Measurements from ENCODE around the gene UGCG.

Gene UGCG

DNA sequence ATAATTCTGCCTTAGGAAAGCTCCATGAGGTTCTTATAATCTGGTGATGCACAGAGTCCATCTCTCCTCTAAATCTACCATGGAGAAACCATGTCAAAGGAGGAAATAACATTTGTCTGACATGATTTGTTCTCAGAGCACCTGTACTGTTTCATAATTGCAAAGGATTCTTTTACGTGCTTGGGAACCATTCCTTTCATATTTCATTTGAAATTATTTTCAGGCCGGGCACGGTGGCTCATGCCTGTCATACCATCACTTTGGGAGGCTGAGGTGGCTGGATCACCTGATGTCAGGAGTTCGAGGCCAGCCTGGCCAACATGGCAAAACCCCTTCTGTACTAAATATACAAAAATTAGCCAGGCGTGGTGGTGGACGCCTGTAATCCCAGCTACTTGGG, 65.4 kb downstream of the UGCG start:
- TF ChIP-seq, protein P1, sequence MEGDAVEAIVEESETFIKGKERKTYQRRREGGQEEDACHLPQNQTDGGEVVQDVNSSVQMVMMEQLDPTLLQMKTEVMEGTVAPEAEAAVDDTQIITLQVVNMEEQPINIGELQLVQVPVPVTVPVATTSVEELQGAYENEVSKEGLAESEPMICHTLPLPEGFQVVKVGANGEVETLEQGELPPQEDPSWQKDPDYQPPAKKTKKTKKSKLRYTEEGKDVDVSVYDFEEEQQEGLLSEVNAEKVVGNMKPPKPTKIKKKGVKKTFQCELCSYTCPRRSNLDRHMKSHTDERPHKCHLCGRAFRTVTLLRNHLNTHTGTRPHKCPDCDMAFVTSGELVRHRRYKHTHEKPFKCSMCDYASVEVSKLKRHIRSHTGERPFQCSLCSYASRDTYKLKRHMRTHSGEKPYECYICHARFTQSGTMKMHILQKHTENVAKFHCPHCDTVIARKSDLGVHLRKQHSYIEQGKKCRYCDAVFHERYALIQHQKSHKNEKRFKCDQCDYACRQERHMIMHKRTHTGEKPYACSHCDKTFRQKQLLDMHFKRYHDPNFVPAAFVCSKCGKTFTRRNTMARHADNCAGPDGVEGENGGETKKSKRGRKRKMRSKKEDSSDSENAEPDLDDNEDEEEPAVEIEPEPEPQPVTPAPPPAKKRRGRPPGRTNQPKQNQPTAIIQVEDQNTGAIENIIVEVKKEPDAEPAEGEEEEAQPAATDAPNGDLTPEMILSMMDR (IDR thresholded peaks at IDR 0.05; ENCODE audit: poor library complexity, severe bottlenecking) = no peak
- DNase-seq (ENCODE audit: low spot score) (no peak), ATAC-seq (ENCODE audit: low read depth) (no peak)
- Histone ChIP-seq H3K27ac (ENCODE audit: poor library complexity, severe bottlenecking) (peak overlapping the region; percentile 100), H3K9me3 (ENCODE audit: severe bottlenecking) (no peaks in the 10 kb centered on the region), H3K36me3 (ENCODE audit: low read depth) (no peaks in the 10 kb centered on the region), H3K27me3 (ENCODE audit: insufficient read depth, poor library complexity, severe bottlenecking) (no peaks in the 10 kb centered on the region), H3K4me1 (ENCODE audit: insufficient read depth, poor library complexity, severe bottlenecking) (peaks cover 42% of the 10 kb centered on the region), H3K4me3 (ENCODE audit: severe bottlenecking) (no peak overlapping the region)

DNA sequence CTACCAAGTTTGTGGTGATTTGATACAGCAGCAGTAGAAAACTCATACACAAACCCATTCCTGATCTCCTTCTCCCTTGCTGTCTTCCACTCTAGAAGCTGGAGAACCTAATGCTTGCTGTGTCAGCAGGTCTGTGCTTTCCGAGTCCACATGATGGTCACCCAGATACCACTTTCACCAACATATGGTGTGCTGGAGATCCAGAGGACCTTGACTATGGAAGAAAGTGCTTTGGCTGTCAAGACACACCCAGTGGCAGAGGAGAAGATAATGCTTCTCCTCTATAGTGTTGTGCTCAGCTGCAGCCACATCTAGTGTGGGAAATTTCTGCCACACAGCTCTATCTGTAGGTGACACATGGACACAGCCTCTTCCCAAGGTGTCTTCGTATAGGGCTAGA, 67.4 kb downstream of the UGCG start:
- no peak for ATAC-seq (ENCODE audit: low read depth)
- peaks cover 27% of the 10 kb centered on the region for H3K4me1 ChIP-seq (ENCODE audit: insufficient read depth, poor library complexity, severe bottlenecking)
- H3K27me3 ChIP-seq (ENCODE audit: insufficient read depth, poor library complexity, severe bottlenecking) = no peaks in the 10 kb centered on the region
- DNase-seq (ENCODE audit: low spot score) = no peak
- H3K9me3 ChIP-seq (ENCODE audit: severe bottlenecking) = no peaks in the 10 kb centered on the region
- no peak overlapping the region for H3K4me3 ChIP-seq (ENCODE audit: severe bottlenecking)
- H3K27ac ChIP-seq (ENCODE audit: poor library complexity, severe bottlenecking) = peak overlapping the region; percentile 81
- TF ChIP-seq, protein P1 (IDR thresholded peaks at IDR 0.05; ENCODE audit: poor library complexity, severe bottlenecking) = no peak
- no peaks in the 10 kb centered on the region for H3K36me3 ChIP-seq (ENCODE audit: low read depth)

DNA sequence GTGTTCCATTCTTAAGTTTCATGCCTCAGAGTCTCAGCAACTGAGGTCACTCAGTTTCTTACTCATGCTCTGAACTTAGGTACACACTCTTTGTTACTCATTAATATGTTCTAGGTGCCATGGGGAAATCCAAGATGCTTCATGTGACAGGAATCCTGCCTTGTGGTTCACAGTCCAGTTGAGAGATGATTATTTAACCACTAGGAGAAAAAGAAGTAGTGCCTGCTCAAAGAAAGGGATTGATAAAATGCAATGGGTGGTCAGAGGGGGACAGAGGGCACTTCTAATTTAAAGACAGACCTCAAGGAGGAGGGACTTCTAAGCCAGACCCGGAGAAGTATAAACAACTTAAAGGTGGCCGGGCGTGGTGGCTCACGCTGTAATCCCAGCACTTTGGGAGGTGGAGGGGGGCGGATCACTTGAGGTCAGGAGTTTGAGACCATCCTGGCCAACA, 69.0 kb downstream of the UGCG start:
- peak overlapping the region; percentile 81 for H3K27ac ChIP-seq (ENCODE audit: poor library complexity, severe bottlenecking)
- H3K4me3 ChIP-seq (ENCODE audit: severe bottlenecking) = no peak overlapping the region

DNA sequence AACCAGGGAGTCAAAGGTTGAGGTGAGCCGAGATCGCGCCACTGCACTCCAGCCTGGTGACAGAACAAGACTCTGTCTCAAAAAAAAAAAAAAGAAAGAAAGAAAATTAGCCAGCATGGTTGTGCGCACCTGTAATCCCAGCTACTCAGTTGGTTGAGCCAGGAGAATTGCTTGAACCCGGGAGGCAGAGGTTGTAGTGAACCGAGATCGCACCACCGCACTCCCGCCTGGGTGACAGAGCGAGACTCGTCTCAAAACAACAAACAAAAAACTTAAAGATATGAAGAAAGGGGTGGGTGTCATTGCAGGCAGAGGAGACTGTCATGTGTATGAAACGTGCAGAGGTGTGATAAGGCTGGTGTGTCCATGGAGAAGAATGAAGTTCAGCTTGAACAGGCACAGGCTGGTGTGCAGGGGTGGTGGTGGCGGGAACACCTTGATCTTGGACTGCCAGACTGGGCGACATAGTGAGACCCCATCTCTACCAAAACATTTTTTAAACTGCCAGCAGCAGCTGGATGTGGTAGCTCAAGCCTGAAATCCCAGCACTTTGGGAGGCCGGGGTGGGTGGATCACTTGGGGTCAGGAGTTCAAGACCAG, 69.6 kb downstream of the UGCG start:
- no peaks in the 10 kb centered on the region for H3K9me3 ChIP-seq (ENCODE audit: severe bottlenecking)
- TF ChIP-seq, protein P1 (IDR thresholded peaks at IDR 0.05; ENCODE audit: poor library complexity, severe bottlenecking) = no peak
- peak overlapping the region; percentile 81 for H3K27ac ChIP-seq (ENCODE audit: poor library complexity, severe bottlenecking)
- ATAC-seq (ENCODE audit: low read depth) = no peak
- H3K36me3 ChIP-seq (ENCODE audit: low read depth) = no peaks in the 10 kb centered on the region
- H3K4me1 ChIP-seq (ENCODE audit: insufficient read depth, poor library complexity, severe bottlenecking) = peaks cover 19% of the 10 kb centered on the region
- H3K27me3 ChIP-seq (ENCODE audit: insufficient read depth, poor library complexity, severe bottlenecking) = no peaks in the 10 kb centered on the region
- no peak overlapping the region for H3K4me3 ChIP-seq (ENCODE audit: severe bottlenecking)
- DNase-seq (ENCODE audit: low spot score) = no peak

More for the DNA sequence above, 69.0 kb downstream of the UGCG start:
- no peaks in the 10 kb centered on the region for H3K36me3 ChIP-seq (ENCODE audit: low read depth)
- ATAC-seq (ENCODE audit: low read depth) (peak; percentile 97), DNase-seq (ENCODE audit: low spot score) (no peak)
- no peaks in the 10 kb centered on the region for H3K27me3 ChIP-seq (ENCODE audit: insufficient read depth, poor library complexity, severe bottlenecking)
- H3K9me3 ChIP-seq (ENCODE audit: severe bottlenecking) = no peaks in the 10 kb centered on the region
- peaks cover 13% of the 10 kb centered on the region for H3K4me1 ChIP-seq (ENCODE audit: insufficient read depth, poor library complexity, severe bottlenecking)
- TF ChIP-seq, protein P1 (IDR thresholded peaks at IDR 0.05; ENCODE audit: poor library complexity, severe bottlenecking) = no peak

DNA sequence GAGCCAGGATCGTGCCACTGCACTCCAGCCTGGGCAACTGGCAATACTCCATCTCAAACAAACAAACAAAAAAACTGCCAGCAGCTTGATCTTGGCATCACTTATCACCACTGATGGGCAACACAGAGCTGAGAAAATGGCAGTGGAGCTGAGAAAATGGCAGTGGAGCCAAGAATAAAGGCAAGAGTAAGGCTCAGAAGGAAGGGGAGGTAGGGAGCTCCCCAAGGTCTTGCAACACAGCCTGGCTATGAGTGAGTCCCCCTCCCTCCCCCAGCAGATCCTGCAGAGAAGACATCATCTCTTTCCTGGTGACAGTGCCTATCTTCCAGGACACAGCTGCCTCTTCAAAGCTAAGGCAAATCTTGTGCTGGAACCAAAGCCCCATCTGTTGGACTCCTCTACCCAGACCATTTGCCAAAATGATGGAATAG, 70.3 kb downstream of the UGCG start:
- ATAC-seq (ENCODE audit: low read depth) (no peak), DNase-seq (ENCODE audit: low spot score) (no peak)
- TF ChIP-seq, protein P1 (IDR thresholded peaks at IDR 0.05; ENCODE audit: poor library complexity, severe bottlenecking) = no peak
- no peak overlapping the region for H3K4me3 ChIP-seq (ENCODE audit: severe bottlenecking)
- peaks cover 20% of the 10 kb centered on the region for H3K4me1 ChIP-seq (ENCODE audit: insufficient read depth, poor library complexity, severe bottlenecking)
- H3K27ac ChIP-seq (ENCODE audit: poor library complexity, severe bottlenecking) = peak overlapping the region; percentile 81
- H3K9me3 ChIP-seq (ENCODE audit: severe bottlenecking) = no peaks in the 10 kb centered on the region
- no peaks in the 10 kb centered on the region for H3K36me3 ChIP-seq (ENCODE audit: low read depth)
- H3K27me3 ChIP-seq (ENCODE audit: insufficient read depth, poor library complexity, severe bottlenecking) = no peaks in the 10 kb centered on the region

All from RWPE2 (cell line).